GM10266 (cell line): Measurements from ENCODE around the gene RGP1.

Source experiments
- DNase-seq: peaks from one replicate; pipeline ENCODE4 v3.0.0; 2012; ENCODE audit errors: extremely low spot score
- TF ChIP-seq, protein P1 (sequence below): IDR thresholded peaks from 2 replicates; pipeline ENCODE4 v1.5.1; 2012; ENCODE audit warnings: mild to moderate bottlenecking, low read depth; ENCODE audit not compliant: control insufficient read depth, insufficient read depth; ENCODE audit errors: missing control alignments

The RGP1 gene

DNA sequence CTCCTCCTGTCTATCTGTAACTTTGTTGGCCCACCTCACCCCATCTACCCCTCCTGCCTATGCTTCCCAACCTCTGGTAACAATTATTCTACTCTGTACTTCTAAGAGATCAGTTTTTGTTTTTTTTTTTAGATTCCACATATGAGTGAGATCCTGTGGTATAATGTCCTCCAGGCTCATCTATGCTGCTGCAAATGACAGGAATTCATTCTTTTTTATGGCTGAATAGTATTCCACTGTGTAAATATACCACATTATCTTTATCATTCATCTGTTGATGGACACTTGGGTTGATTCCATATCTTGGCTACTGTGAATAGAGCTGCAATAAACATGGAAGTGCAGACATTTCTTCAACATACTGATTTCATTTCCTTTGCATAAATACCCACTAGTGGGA, 34.3 kb downstream of the RGP1 start:
- no peak for DNase-seq
- TF ChIP-seq, protein P1, sequence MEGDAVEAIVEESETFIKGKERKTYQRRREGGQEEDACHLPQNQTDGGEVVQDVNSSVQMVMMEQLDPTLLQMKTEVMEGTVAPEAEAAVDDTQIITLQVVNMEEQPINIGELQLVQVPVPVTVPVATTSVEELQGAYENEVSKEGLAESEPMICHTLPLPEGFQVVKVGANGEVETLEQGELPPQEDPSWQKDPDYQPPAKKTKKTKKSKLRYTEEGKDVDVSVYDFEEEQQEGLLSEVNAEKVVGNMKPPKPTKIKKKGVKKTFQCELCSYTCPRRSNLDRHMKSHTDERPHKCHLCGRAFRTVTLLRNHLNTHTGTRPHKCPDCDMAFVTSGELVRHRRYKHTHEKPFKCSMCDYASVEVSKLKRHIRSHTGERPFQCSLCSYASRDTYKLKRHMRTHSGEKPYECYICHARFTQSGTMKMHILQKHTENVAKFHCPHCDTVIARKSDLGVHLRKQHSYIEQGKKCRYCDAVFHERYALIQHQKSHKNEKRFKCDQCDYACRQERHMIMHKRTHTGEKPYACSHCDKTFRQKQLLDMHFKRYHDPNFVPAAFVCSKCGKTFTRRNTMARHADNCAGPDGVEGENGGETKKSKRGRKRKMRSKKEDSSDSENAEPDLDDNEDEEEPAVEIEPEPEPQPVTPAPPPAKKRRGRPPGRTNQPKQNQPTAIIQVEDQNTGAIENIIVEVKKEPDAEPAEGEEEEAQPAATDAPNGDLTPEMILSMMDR, result no peak

DNA sequence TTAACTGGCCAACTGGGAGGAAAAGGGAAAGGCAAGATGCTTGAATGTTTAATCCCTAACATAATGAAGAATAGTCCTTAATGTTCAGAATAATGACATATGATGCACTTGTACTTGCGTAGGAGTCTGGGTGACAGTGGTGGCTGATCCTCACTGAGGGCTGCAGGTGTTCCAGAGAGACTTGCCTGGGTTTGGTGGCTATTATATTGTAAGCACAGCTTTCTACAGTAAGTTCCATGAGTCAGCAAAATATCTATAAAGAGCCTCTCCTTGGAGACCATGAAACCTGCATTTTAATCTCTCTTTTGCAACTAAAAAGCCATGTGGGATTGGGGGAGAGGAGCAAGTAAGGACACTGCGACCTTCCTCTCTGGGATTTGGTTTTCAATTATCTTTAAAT, 40.5 kb downstream of the RGP1 start:
- TF ChIP-seq, protein P1, result no peak
- DNase-seq, result no peak

DNA sequence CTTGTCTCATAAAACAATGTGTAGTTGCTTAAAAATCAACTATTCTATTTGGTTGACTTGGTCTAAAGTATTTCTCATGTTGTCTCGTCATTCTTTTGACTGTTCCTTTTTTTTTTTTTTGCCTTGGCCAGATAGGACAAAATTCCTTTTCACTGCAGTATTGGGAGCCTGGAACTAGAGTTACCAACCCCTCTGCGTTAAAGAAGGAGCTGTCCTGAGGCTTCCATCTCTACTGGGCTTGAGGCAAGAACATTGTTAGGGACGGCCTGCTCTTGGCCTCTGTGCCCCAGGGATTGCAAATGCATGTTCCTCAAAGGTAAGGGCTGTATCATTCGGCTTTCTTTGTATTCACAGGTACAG, 40.9 kb downstream of the RGP1 start:
- TF ChIP-seq, protein P1, result no peak
- no peak for DNase-seq

DNA sequence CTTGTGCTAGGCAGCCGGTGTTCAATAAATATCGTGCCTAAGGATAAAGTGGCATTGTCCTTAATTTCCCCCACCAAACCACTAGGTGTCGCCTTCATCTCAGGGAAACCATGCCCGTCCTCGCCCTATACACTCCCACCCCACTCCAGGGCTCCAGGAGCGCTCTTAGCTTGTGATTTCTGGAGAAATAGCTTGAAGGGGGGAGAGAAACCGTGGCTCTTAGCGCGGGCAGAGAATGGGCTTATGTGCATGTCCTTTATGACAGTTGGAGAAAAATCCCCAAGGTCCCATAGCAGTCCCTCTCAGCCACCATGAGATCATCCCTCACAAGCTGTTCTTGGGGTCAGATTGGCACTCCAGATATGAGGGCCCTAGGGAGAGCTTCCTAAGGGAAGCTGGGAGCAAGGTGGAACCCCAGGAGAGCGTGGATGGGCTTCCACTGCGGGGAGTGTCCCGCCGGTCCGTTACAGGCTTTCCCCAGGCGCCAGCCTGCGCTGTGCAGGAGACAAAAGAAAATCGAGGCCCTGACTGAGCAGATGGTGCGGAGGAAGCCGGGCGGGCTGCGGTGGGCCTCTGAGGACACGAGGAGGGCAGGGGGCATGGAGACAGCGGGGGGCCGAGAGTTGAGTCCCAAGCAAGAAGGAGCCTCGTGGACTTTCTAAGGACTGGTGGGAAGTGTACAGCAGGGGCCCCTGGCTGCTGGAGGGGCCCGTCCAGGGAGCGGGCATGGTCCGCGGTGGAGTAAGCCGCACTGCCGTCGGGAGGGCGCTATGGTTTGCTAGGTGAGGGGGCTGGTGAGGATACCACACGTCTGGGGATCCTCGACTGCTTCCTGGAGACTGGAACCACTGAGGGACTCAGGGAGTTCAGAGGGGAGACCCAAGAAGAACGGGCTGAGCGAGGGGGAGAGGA, 41.6 kb downstream of the RGP1 start:
- TF ChIP-seq, protein P1, result peak; percentile 82
- peak; percentile 90 for DNase-seq

DNA sequence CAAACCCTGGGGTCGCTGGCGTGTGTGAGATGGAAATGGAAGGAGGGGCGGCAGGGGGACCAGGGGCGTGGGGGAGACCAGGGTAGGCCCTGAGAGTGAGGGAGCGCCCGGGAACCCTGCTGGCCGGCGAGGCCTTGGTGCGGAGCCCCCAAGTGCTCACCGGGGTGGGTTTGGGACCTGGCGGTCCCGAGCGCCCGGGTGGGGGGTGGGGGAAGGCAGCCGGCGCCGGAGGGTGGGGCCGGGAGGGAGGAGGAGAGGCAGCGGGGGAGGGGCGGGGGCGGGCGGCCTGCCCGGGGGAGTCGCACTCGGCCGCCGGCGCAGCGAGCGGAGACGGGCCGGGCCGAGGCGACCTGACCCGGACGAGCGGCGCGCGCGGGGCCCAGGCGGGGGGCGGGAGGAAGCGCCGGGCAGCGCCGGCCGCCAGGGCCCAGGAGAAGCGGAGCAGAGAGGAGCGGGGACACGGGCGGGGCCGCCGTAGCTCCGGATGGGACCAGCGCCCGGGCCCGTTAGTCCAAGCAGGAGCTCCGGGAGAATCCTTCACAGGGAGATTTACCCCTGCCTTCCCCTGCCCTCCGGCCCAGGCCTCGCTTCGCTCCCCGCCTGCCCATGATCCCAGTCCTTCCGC, 42.3 kb downstream of the RGP1 start, which contains the start of gene NPR2:
Gene NPR2, plus strand, starts transcription at position 295 of the 625 bp plus-strand sequence. CDS start 818 bp downstream, outside the sequence.
- no peak for DNase-seq
- TF ChIP-seq, protein P1, result no peak

DNA sequence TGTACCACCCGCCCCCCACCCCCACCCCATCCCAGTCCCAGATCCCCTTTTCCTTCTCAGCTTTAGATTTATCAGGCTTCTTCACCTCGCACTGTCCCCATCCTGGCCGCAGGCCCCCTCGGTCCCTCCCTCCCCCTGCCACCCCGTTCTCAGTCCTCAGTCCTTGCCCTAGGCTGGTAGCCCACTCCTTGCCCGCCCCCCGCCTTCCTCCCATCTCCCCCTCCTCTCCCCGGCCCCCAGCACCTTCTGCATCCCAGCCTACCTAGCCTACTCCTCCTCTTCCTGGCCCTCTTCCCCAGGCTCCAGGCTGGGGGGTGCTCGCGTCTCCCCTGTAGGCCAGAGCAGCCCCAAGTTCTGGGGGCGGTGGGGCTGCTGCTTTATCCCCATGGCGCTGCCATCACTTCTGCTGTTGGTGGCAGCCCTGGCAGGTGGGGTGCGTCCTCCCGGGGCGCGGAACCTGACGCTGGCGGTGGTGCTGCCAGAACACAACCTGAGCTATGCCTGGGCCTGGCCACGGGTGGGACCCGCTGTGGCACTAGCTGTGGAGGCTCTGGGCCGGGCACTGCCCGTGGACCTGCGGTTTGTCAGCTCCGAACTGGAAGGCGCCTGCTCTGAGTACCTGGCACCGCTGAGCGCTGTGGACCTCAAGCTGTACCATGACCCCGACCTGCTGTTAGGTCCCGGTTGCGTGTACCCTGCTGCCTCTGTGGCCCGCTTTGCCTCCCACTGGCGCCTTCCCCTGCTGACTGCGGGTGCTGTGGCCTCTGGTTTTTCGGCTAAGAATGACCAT, 43.1 kb downstream of the RGP1 start:
- TF ChIP-seq, protein P1, result no peak
- DNase-seq, result no peak
